ENCODE results near the gene WIPF2.
"Not testable (repeated sequence)": the region's sequence is repeated elsewhere in the genome, so short reads cannot be mapped to it uniquely, and the experiment has no call there.

The WIPF2 gene

GRCh38 chr17:40298726-40299125 lies 79.6 kb downstream of the WIPF2 start:
- DNase-seq (ENCODE audit: low spot score) = peak; percentile 71

- not testable (repeated sequence) for DNase-seq (ENCODE audit: low spot score)
Observed at GRCh38 chr17:40299159-40299757, 80.2 kb downstream of the WIPF2 start.

- DNase-seq (ENCODE audit: low spot score) = no peak
Observed at GRCh38 chr17:40301315-40301714, 82.2 kb downstream of the WIPF2 start.

GRCh38 chr17:40303009-40303657 lies 84.0 kb downstream of the WIPF2 start:
- no peak for DNase-seq (ENCODE audit: low spot score)

- DNase-seq (ENCODE audit: low spot score) = no peak
Observed at GRCh38 chr17:40303708-40304551, 84.8 kb downstream of the WIPF2 start.

- DNase-seq (ENCODE audit: low spot score) = not testable (repeated sequence)
Observed at GRCh38 chr17:40304552-40304863, 85.4 kb downstream of the WIPF2 start.

- DNase-seq (ENCODE audit: low spot score) = not testable (repeated sequence)
Observed at GRCh38 chr17:40304866-40305265, 85.8 kb downstream of the WIPF2 start.

- no peak for DNase-seq (ENCODE audit: low spot score)
Observed at GRCh38 chr17:40306395-40306794, 87.3 kb downstream of the WIPF2 start.

GRCh38 chr17:40307001-40307730 lies 88.1 kb downstream of the WIPF2 start:
- no peak for DNase-seq (ENCODE audit: low spot score)

- DNase-seq (ENCODE audit: low spot score) = no peak
Observed at GRCh38 chr17:40307740-40308239, 88.7 kb downstream of the WIPF2 start.

- DNase-seq (ENCODE audit: low spot score) = no peak
Observed at GRCh38 chr17:40309031-40309948, 90.2 kb downstream of the WIPF2 start, which contains the start of gene RARA. Gene RARA, plus strand, starts transcription at chr17:40309180. Its CDS starts 22,039 bp downstream, at chr17:40331219.

GRCh38 chr17:40309949-40310510 lies 90.9 kb downstream of the WIPF2 start:
- DNase-seq (ENCODE audit: low spot score) = no peak

GRCh38 chr17:40310882-40311391 lies 91.8 kb downstream of the WIPF2 start:
- no peak for DNase-seq (ENCODE audit: low spot score)

GRCh38 chr17:40311575-40311974 lies 92.5 kb downstream of the WIPF2 start:
- DNase-seq (ENCODE audit: low spot score) = no peak

GRCh38 chr17:40312131-40312731 lies 93.1 kb downstream of the WIPF2 start:
- no peak for DNase-seq (ENCODE audit: low spot score)

GRCh38 chr17:40312893-40313667 lies 94.0 kb downstream of the WIPF2 start:
- DNase-seq (ENCODE audit: low spot score) = no peak

- no peak for DNase-seq (ENCODE audit: low spot score)
Observed at GRCh38 chr17:40313668-40314583, 94.8 kb downstream of the WIPF2 start.

- peak; percentile 95 for DNase-seq (ENCODE audit: low spot score)
Observed at GRCh38 chr17:40314584-40314956, 95.5 kb downstream of the WIPF2 start.
